HTR-8/SVneo (cell line): ENCODE measurements around the gene MCC.

Source experiments
- DNase-seq: peaks from one replicate; pipeline ENCODE4 v3.0.0; 2011; ENCODE audit warnings: low spot score, mixed read lengths; ENCODE audit not compliant: insufficient read length
- FAIRE-seq: peaks from 2 replicates; lab custom pipeline; 2011; peaks lifted over from hg19 to GRCh38; lab: Jason Lieb, UNC

Gene MCC

GRCh38 chr5:113487781-113488644, at the start of gene MCC:
Gene MCC (minus strand): TSS chr5:113488453.
- peak; percentile 91 for FAIRE-seq

GRCh38 chr5:113531481-113532159, 43.4 kb upstream of the MCC start:
- FAIRE-seq (no peak), DNase-seq (no peak)

More at GRCh38 chr5:113487781-113488644, at the start of gene MCC:
- DNase-seq: peak; percentile 69

- FAIRE-seq (no peak), DNase-seq (no peak)
Observed at GRCh38 chr5:113527746-113528145, 39.5 kb upstream of the MCC start.

- FAIRE-seq (no peak), DNase-seq (no peak)
Observed at GRCh38 chr5:113526421-113526820, 38.2 kb upstream of the MCC start.

- DNase-seq (no peak), FAIRE-seq (no peak)
Observed at GRCh38 chr5:113524927-113525326, 36.7 kb upstream of the MCC start.

- DNase-seq (no peak), FAIRE-seq (no peak)
Observed at GRCh38 chr5:113523168-113523567, 34.9 kb upstream of the MCC start.

- no peak for DNase-seq
- peak; percentile 51 for FAIRE-seq
Observed at GRCh38 chr5:113520899-113521298, 32.6 kb upstream of the MCC start.

- DNase-seq (no peak), FAIRE-seq (no peak)
Observed at GRCh38 chr5:113520429-113520828, 32.2 kb upstream of the MCC start.

GRCh38 chr5:113519412-113519811, 31.2 kb upstream of the MCC start:
- FAIRE-seq (no peak), DNase-seq (no peak)

- no peak for DNase-seq
- FAIRE-seq: no peak
Observed at GRCh38 chr5:113518884-113519283, 30.6 kb upstream of the MCC start.

GRCh38 chr5:113514289-113514635, 26.0 kb upstream of the MCC start:
- FAIRE-seq (no peak), DNase-seq (no peak)

- peak; percentile 40 for FAIRE-seq
- peak; percentile 74 for DNase-seq
Observed at GRCh38 chr5:113513384-113514288, 25.4 kb upstream of the MCC start, which contains the start of gene YTHDC2. Gene YTHDC2 (plus strand): TSS chr5:113513694. CDS start chr5:113513896, 202 bp downstream.

GRCh38 chr5:113512341-113512740, 24.1 kb upstream of the MCC start:
- DNase-seq (no peak), FAIRE-seq (no peak)

- FAIRE-seq (no peak), DNase-seq (peak; percentile 31)
Observed at GRCh38 chr5:113510836-113511451, 22.7 kb upstream of the MCC start.

GRCh38 chr5:113508756-113509155, 20.5 kb upstream of the MCC start:
- FAIRE-seq: no peak

GRCh38 chr5:113507601-113508000, 19.3 kb upstream of the MCC start:
- FAIRE-seq: no peak
- no peak for DNase-seq

More at GRCh38 chr5:113508756-113509155, 20.5 kb upstream of the MCC start:
- DNase-seq: no peak

- DNase-seq: no peak
- FAIRE-seq: no peak
Observed at GRCh38 chr5:113505181-113505580, 16.9 kb upstream of the MCC start.

- FAIRE-seq: no peak
Observed at GRCh38 chr5:113503146-113503545, 14.9 kb upstream of the MCC start.

GRCh38 chr5:113502073-113502472, 13.8 kb upstream of the MCC start:
- no peak for FAIRE-seq

More at GRCh38 chr5:113503146-113503545, 14.9 kb upstream of the MCC start:
- no peak for DNase-seq

GRCh38 chr5:113495422-113495841, 7.2 kb upstream of the MCC start:
- no peak for DNase-seq
- FAIRE-seq: no peak

More at GRCh38 chr5:113502073-113502472, 13.8 kb upstream of the MCC start:
- DNase-seq: no peak
